Measurements from ENCODE around the gene SIRPD. TPM values are rescaled to one million over a fixed set of nuclear protein-coding genes. Genes with fewer than 3 reads are reported as not detected.
A peak's percentile ranks its signal among the peaks of the same experiment; 100 is the strongest.

Gene SIRPD
- total and polyA plus RNA-seq, 2 of the 13 experiments (the other 11 are each of a cell fraction or from before 2014, with no cell fraction given) = not detected

DNA sequence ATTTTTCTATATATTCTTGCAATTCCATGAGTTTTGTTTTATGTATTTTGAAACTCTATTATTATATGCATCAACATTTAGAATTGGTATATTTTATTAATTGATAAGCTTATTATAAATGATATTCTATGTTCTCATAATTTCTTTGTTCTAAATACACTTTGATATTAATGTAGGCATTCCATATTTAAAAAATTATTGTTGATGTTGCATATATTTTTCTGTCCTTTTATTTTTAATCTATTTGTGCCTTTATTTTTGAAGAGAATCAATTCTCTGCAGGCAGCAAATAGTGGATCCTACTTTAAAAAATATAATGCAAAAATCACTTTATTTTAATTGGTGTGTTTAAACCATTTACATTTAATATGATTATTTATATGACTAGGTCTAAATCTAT is 29.6 kb downstream of the SIRPD start:
- POLR2A ChIA-PET = no interaction called here
- intact Hi-C loops (cut with micrococcal nuclease; ENCODE audit: unreplicated experiment) = no loop called here

More for the DNA sequence above, 29.6 kb downstream of the SIRPD start:
- FAIRE-seq (no peak), ATAC-seq (no peak), DNase-seq (ENCODE audit: low spot score) (no peak)
- Histone ChIP-seq H3K9me3 (ENCODE audit: low read length) (no peaks in the 10 kb centered on the region), H3K4me1 (ENCODE audit: insufficient read depth, low read length) (no peaks in the 10 kb centered on the region), H4K20me1 (ENCODE audit: insufficient read depth, low read length) (no peaks in the 10 kb centered on the region), H3K36me3 (replicated peaks in 1 of 2; ENCODE audit: control insufficient read depth in 1 of 2, insufficient read depth in 2 of 2, low read length in 2 of 2) (no peaks in the 10 kb centered on the region), H3K79me2 (ENCODE audit: insufficient read depth, low read length) (no peaks in the 10 kb centered on the region), H3K9ac (ENCODE audit: insufficient read depth, low read depth, low read length) (no peak overlapping the region), H2AFZ (ENCODE audit: low read length) (no peak overlapping the region), H3K4me2 (ENCODE audit: low read depth, low read length) (no peak overlapping the region), H3K27ac (ENCODE audit: extremely low read length, insufficient read depth, low read length) (no peak overlapping the region), H3K4me3 (replicated peaks in 1 of 3; ENCODE audit: insufficient read depth in 1 of 3, low read depth in 2 of 3, low read length in 3 of 3) (no peak overlapping the region), H3K27me3 (ENCODE audit: control insufficient read depth in 1 of 2, insufficient read depth in 2 of 2, low read length in 2 of 2) (peaks cover 0 to 9% of the 10 kb centered on the region in 2 experiments; a peak in 1 of 5 replicates)
- in situ Hi-C loops (cut with HindIII; ENCODE audit: extremely low pct_ligation_motif_present, low pct_unique_long_range_greater_than_20kb) = no loop called here
- BruUV-seq (replicated peaks) = no TSS peak
- CTCF ChIA-PET (ENCODE audit: low intra/inter-chr PET ratio, low total read pairs) = no interaction called here
- TF ChIP-seq MAFF (IDR thresholded peaks at IDR 0.05; ENCODE audit: low read depth, low read length) (peak; percentile 33; the same call in 1 of the 2 replicates), GMEB1 (CRISPR knock-in tag; IDR thresholded peaks at IDR 0.05; ENCODE audit: borderline replicate concordance) (no peak), NFKBIZ (CRISPR knock-in tag; IDR thresholded peaks at IDR 0.05) (no peak), TERF1 (CRISPR knock-in tag; IDR thresholded peaks at IDR 0.05) (no peak), POLR2G (IDR thresholded peaks at IDR 0.05; ENCODE audit: low read depth, low read length) (no peak), ZNF124 (CRISPR knock-in tag; IDR thresholded peaks at IDR 0.05) (no peak), SALL2 (CRISPR knock-in tag; IDR thresholded peaks at IDR 0.05) (no peak), MAFK (conservative IDR thresholded peaks at IDR 0.05 in 1 of 2, IDR thresholded peaks at IDR 0.05 in 1 of 2; ENCODE audit: low read length in 2 of 2) (peak in 1 of 2 experiments; percentile 50; a peak in 2 of 4 replicates)
- TF ChIP-seq, protein P1, sequence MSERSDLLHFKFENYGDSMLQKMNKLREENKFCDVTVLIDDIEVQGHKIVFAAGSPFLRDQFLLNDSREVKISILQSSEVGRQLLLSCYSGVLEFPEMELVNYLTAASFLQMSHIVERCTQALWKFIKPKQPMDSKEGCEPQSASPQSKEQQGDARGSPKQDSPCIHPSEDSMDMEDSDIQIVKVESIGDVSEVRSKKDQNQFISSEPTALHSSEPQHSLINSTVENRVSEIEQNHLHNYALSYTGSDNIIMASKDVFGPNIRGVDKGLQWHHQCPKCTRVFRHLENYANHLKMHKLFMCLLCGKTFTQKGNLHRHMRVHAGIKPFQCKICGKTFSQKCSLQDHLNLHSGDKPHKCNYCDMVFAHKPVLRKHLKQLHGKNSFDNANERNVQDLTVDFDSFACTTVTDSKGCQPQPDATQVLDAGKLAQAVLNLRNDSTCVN (CRISPR knock-in tag; IDR thresholded peaks at IDR 0.05; ENCODE audit: borderline replicate concordance) = no peak
